Measurements from ENCODE around the gene KLLN. TPM values are rescaled to one million over a fixed set of nuclear protein-coding genes. Genes with fewer than 3 reads are reported as not detected.

Gene KLLN
- total and polyA plus RNA-seq, 2 of the 13 experiments (the other 11 are each of a cell fraction or from before 2014, with no cell fraction given), result 0.08 to 0.44 TPM

DNA sequence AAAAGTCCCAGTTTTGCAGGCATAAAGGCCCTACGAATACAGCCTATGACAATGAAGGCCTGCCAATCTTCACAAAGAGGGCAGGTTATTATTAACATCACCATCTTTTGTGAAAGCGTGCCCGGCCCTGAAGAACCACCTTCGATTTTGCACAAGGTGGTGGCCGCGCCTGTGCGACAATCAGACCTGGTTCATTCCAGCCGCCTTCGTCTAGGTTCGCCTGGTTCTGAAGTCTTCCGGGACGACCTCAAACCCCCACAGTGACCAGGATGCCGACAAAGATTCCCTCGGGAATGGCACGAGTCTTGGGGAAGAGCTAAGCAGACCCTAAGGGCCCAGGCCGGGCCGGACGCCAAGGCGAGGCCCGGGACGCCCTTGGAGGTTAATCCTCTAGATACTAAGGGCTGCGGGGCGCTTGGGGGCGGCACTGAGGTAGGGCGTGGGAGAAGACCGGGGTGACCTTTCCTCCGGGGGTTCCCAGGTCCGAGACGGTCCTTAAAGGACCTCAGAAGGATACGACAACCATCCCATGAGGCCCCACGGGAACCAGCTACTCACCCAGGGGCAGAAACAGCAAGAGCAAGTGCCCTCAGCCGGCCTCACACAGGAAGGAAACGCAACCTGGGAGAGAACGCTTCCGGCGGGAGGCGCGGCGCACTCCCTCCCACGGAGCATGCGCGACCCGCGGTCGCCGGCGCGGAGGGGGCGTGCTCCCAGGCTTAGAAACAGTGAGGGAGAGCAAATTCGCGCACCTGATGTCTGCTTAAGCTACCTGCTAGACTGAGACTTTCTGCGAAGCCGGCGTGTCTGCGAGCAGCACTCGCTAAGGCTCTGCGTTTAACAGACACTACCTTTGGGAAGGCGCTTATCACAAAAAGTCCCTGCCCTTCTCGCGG lies 45.5 kb downstream of the KLLN start, which contains the start of gene ATAD1 (continued):
- no peak for TF ChIP-seq RBM22 (optimal IDR thresholded peaks at IDR 0.05; ENCODE audit: low read length)
- peak; percentile 55; the same call in 1 of the 2 replicates for TF ChIP-seq MZF1 (CRISPR knock-in tag; IDR thresholded peaks at IDR 0.05; ENCODE audit: borderline replicate concordance)
- TF ChIP-seq, protein P1, sequence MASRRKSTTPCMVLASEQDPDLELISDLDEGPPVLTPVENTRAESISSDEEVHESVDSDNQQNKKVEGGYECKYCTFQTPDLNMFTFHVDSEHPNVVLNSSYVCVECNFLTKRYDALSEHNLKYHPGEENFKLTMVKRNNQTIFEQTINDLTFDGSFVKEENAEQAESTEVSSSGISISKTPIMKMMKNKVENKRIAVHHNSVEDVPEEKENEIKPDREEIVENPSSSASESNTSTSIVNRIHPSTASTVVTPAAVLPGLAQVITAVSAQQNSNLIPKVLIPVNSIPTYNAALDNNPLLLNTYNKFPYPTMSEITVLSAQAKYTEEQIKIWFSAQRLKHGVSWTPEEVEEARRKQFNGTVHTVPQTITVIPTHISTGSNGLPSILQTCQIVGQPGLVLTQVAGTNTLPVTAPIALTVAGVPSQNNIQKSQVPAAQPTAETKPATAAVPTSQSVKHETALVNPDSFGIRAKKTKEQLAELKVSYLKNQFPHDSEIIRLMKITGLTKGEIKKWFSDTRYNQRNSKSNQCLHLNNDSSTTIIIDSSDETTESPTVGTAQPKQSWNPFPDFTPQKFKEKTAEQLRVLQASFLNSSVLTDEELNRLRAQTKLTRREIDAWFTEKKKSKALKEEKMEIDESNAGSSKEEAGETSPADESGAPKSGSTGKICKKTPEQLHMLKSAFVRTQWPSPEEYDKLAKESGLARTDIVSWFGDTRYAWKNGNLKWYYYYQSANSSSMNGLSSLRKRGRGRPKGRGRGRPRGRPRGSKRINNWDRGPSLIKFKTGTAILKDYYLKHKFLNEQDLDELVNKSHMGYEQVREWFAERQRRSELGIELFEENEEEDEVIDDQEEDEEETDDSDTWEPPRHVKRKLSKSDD (CRISPR knock-in tag; IDR thresholded peaks at IDR 0.05; ENCODE audit: low read depth), result peak; percentile 43; the same call in 1 of the 2 replicates
- TF ChIP-seq, protein P2, sequence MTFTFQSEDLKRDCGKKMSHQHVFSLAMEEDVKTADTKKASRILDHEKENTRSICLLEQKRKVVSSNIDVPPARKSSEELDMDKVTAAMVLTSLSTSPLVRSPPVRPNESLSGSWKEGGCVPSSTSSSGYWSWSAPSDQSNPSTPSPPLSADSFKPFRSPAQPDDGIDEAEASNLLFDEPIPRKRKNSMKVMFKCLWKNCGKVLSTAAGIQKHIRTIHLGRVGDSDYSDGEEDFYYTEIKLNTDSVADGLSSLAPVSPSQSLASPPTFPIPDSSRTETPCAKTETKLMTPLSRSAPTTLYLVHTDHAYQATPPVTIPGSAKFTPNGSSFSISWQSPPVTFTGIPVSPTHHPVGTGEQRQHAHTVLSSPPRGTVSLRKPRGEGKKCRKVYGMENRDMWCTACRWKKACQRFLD (CRISPR knock-in tag; IDR thresholded peaks at IDR 0.05; ENCODE audit: borderline replicate concordance), result no peak
- TF ChIP-seq ZNF605 (CRISPR knock-in tag; IDR thresholded peaks at IDR 0.05), result peak; percentile 40
- TF ChIP-seq, protein P3, sequence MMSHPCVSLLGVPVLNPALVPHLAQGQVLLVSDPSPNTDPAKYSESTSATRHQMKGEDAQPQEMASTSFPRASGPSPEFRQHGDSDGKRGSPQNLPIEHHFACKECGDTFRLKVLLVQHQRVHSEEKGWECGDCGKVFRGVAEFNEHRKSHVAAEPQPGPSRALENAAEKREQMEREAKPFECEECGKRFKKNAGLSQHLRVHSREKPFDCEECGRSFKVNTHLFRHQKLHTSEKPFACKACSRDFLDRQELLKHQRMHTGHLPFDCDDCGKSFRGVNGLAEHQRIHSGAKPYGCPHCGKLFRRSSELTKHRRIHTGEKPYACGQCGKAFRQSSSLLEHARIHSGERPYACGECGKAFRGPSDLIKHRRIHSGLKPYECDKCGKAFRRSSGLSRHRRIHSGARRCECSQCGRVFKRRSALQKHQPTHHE (CRISPR knock-in tag; IDR thresholded peaks at IDR 0.05; ENCODE audit: borderline replicate concordance), result 0 out of 2 replicates have a peak, but pooled peaks have one; percentile 32
- no peak; the same call in 1 of the 2 replicates for TF ChIP-seq ZNF460 (CRISPR knock-in tag; IDR thresholded peaks at IDR 0.05; ENCODE audit: borderline replicate concordance)
- TF ChIP-seq, protein P4, sequence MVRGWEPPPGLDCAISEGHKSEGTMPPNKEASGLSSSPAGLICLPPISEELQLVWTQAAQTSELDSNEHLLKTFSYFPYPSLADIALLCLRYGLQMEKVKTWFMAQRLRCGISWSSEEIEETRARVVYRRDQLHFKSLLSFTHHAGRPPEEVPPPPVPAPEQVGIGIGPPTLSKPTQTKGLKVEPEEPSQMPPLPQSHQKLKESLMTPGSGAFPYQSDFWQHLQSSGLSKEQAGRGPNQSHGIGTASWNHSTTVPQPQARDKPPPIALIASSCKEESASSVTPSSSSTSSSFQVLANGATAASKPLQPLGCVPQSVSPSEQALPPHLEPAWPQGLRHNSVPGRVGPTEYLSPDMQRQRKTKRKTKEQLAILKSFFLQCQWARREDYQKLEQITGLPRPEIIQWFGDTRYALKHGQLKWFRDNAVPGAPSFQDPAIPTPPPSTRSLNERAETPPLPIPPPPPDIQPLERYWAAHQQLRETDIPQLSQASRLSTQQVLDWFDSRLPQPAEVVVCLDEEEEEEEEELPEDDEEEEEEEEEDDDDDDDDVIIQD (CRISPR knock-in tag; IDR thresholded peaks at IDR 0.05; ENCODE audit: low read depth), result no peak
- TF ChIP-seq, protein P5, sequence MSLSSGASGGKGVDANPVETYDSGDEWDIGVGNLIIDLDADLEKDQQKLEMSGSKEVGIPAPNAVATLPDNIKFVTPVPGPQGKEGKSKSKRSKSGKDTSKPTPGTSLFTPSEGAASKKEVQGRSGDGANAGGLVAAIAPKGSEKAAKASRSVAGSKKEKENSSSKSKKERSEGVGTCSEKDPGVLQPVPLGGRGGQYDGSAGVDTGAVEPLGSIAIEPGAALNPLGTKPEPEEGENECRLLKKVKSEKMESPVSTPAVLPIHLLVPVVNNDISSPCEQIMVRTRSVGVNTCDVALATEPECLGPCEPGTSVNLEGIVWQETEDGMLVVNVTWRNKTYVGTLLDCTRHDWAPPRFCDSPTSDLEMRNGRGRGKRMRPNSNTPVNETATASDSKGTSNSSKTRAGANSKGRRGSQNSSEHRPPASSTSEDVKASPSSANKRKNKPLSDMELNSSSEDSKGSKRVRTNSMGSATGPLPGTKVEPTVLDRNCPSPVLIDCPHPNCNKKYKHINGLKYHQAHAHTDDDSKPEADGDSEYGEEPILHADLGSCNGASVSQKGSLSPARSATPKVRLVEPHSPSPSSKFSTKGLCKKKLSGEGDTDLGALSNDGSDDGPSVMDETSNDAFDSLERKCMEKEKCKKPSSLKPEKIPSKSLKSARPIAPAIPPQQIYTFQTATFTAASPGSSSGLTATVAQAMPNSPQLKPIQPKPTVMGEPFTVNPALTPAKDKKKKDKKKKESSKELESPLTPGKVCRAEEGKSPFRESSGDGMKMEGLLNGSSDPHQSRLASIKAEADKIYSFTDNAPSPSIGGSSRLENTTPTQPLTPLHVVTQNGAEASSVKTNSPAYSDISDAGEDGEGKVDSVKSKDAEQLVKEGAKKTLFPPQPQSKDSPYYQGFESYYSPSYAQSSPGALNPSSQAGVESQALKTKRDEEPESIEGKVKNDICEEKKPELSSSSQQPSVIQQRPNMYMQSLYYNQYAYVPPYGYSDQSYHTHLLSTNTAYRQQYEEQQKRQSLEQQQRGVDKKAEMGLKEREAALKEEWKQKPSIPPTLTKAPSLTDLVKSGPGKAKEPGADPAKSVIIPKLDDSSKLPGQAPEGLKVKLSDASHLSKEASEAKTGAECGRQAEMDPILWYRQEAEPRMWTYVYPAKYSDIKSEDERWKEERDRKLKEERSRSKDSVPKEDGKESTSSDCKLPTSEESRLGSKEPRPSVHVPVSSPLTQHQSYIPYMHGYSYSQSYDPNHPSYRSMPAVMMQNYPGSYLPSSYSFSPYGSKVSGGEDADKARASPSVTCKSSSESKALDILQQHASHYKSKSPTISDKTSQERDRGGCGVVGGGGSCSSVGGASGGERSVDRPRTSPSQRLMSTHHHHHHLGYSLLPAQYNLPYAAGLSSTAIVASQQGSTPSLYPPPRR (CRISPR knock-in tag; IDR thresholded peaks at IDR 0.05; ENCODE audit: borderline replicate concordance), result no peak
- TF ChIP-seq ERF (CRISPR knock-in tag; IDR thresholded peaks at IDR 0.05), result no peak; the same call in 1 of the 2 replicates
- peak; percentile 42; the same call in 1 of the 2 replicates for TF ChIP-seq BRD4 (CRISPR knock-in tag; IDR thresholded peaks at IDR 0.05)
- TF ChIP-seq MAFF (IDR thresholded peaks at IDR 0.05; ENCODE audit: low read depth, low read length), result no peak
- TF ChIP-seq LCORL (IDR thresholded peaks at IDR 0.05), result no peak
- TF ChIP-seq LCORL (CRISPR knock-in tag; IDR thresholded peaks at IDR 0.05), result peak; percentile 40; the same call in 1 of the 2 replicates
- TF ChIP-seq NR2F6 (IDR thresholded peaks at IDR 0.05), result peak; percentile 18; the same call in 1 of the 2 replicates
- TF ChIP-seq NR2F6 (CRISPR knock-in tag; IDR thresholded peaks at IDR 0.05), result peak; percentile 59
- TF ChIP-seq ZSCAN9 (CRISPR knock-in tag; IDR thresholded peaks at IDR 0.05; ENCODE audit: borderline replicate concordance), result no peak

All from HepG2 (cell line).